IPS DF 6.9 (cell line): ENCODE results near the gene YPEL1.
"Not testable (repeated sequence)": the region's sequence is repeated elsewhere in the genome, so short reads cannot be mapped to it uniquely, and the experiment has no call there.

Experiments used
- DNase-seq: peaks from one replicate; pipeline ENCODE4 v3.0.0-alpha.2; 2013; ENCODE audit warnings: low read depth, low spot score
- H3K27ac ChIP-seq: one replicate; pipeline ENCODE4 v1.5.1; 2013; ENCODE audit warnings: low read length, control low read depth
- H3K27me3 ChIP-seq: 2 replicates; pipeline ENCODE4 v1.6.1; 2013; ENCODE audit warnings: mild to moderate bottlenecking, low read length; ENCODE audit not compliant: control insufficient read depth, insufficient read depth
- H3K36me3 ChIP-seq: 2 replicates; pipeline ENCODE4 v1.6.1; 2013; ENCODE audit warnings: low read length; ENCODE audit not compliant: control insufficient read depth, insufficient read depth
- H3K4me1 ChIP-seq: 2 replicates; pipeline ENCODE4 v1.6.1; 2013; ENCODE audit warnings: low read length; ENCODE audit not compliant: control insufficient read depth, insufficient read depth
- H3K4me3 ChIP-seq: 2 replicates; pipeline ENCODE4 v1.5.1; 2013; ENCODE audit warnings: mild to moderate bottlenecking, low read length
- H3K9me3 ChIP-seq: 2 replicates; pipeline ENCODE4 v1.6.1; 2013; ENCODE audit warnings: low read length, inconsistent platforms; ENCODE audit not compliant: control insufficient read depth, insufficient read depth
- WGBS: extraction: QIAGEN DNeasy Blood & Tissue Kit; methylation state at CpG from one replicate; pipeline ENCODE4 v1.1.7; 2013; ENCODE audit warnings: mixed read lengths, missing lambda C conversion rate; ENCODE audit not compliant: insufficient read length, insufficient coverage; 5-methylcytosine and 5-hydroxymethylcytosine counted together

The YPEL1 gene

DNA sequence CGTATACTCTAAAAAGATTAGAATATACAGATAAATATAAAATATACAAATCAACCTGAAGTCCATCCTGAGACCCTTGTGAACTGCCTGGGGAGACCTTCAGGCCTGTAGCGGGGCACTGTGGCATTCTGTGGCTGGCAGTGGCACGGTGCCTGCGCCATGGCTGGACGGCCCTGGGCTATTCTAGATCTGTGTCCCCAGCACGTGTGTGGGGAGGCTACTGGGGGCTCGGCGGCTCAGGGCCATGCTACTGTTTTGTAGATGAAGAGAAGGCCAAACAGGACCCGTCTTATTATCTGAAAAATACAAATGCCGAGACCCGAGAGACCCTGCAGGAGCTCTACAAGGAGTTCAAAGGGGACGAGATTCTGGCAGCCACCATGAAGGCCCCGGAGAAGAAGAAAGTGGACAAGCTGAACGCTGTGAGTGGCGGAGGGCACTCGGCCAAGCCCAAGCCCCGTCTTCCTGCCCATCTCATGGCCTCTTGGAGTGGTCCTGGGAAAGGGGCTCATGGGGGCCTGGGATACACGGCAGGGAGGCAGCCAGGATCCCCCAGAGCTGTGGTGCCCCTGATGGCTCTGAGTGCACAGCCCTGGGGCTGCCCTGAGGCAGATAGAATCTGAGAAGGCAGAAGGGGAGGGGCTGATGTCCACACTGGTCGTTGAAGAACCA is 51.0 kb downstream of the YPEL1 start:
- peaks cover 8% of the 10 kb centered on the region for H3K36me3 ChIP-seq
- no CpG with 5 or more reads among the region's 19 CpGs for WGBS
- H3K4me3 ChIP-seq, result no peak overlapping the region
- H3K4me1 ChIP-seq, result no peaks in the 10 kb centered on the region; the same call in 1 of the 2 replicates
- no peaks in the 10 kb centered on the region for H3K27me3 ChIP-seq
- DNase-seq, result no peak
- H3K27ac ChIP-seq, result no peak overlapping the region
- no peaks in the 10 kb centered on the region for H3K9me3 ChIP-seq

DNA sequence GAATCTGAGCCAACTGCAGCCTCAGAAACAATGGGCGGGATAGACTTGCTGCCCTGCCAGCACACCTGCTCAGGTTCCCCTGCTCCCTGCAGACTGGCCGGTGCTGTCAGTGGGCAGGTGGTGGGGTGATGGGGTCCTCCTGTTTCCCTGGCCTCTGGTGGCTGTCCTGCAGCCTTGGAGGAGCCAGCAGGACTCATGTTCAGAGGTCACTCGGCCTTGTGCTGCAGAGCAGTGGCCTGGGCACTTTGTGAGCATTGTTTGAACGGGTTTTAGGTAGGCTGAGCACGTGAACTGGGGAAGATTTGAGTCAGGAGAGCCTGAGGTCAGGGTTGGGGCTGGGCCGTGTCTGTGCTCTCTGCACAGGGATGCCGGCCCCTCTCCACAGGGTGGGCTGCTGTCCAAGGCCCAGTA is 52.2 kb downstream of the YPEL1 start:
- Histone ChIP-seq H3K4me1 (no peaks in the 10 kb centered on the region; the same call in 1 of the 2 replicates), H3K9me3 (no peaks in the 10 kb centered on the region), H3K27me3 (no peaks in the 10 kb centered on the region), H3K27ac (no peak overlapping the region), H3K4me3 (no peak overlapping the region), H3K36me3 (peaks cover 8% of the 10 kb centered on the region)
- DNase-seq, result no peak
- no CpG with 5 or more reads among the region's 7 CpGs for WGBS

DNA sequence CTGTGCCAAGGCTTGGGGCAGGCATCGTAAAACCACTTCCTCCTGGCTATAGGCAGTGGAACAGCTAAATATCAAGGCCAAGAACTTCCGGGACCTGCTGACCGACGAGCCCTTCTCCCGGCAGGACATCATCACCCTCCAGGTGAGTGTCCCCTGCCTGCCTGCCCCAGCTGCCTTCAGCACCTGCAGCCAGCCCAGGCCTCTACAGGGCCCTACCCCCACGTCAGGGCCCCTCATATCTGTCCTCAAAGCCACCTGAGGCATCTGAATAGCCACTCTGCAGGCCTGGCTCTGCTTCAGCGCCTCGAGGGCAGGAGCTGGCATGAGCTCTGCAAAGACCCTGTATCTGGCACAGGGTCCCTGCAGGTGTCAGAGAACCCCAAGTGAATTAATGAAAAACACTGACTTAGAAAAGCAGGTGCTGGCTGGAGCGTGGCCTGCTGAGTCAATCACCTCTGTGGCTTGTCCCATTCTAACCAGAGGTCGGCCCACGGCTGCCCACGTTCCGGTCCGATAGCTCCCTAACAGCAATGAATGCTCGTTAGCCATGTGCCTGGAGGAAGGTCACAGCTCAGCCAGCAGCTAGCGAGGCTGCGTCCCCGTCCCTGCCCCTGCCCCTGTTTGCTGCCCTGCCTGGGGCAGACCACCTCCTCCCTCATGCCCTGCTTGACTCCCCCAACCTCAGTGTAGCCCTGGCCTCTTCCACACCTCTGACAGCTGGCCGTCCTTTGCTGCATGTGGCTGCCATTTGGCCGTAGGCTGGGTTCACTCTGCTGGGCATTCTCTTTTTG is 53.0 kb downstream of the YPEL1 start:
- H3K9me3 ChIP-seq, result no peaks in the 10 kb centered on the region
- H3K36me3 ChIP-seq, result peaks cover 8% of the 10 kb centered on the region
- no peak overlapping the region for H3K27ac ChIP-seq
- no peak for DNase-seq
- no CpG with 5 or more reads among the region's 20 CpGs for WGBS
- no peak overlapping the region; the same call in 1 of the 2 replicates for H3K4me3 ChIP-seq
- H3K4me1 ChIP-seq, result no peaks in the 10 kb centered on the region; the same call in 1 of the 2 replicates
- H3K27me3 ChIP-seq, result no peaks in the 10 kb centered on the region

DNA sequence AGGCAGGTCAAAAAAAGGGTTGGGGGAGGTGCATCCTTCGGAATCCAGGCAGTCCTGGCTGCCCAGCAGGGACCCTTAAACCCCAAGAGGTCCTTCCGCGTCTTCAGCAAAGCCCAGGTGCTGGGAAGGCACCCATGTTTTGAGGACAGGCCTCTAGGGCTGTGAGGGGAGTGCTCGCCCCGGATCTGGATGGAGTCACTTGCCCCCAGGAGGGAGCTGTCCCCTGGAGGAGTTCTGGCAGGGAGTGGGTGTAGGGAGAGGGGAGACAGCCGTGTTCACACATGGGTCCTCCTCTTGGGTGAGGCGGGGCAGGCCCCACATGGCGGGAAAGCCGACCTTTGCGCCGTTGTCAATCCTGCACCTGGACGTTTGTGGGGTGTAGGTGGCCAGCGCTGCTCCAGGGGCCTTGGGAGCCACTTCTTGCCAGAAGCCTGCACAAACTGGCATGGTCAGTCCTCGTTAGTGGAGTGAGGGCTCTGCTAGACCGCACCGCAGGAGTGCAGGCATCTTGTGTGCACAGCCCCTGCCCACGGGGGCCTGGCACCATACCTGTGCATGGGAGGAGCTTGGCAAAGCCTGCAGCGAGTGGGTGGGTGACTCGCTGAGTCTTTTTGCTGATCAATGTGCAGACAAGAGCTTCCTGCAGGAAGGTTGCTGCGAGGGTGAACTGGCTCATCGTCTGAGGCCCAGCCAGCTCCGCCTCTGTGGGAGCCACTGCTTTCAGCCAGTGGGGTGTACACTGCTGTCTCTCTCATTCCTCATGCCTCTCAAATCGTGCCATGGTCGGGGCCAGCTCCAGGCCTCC is 53.8 kb downstream of the YPEL1 start:
- H3K4me1 ChIP-seq, result no peaks in the 10 kb centered on the region; the same call in 1 of the 2 replicates
- no CpG with 5 or more reads among the region's 24 CpGs for WGBS
- H3K9me3 ChIP-seq, result no peaks in the 10 kb centered on the region
- H3K36me3 ChIP-seq, result peaks cover 8% of the 10 kb centered on the region; the same call in 1 of the 2 replicates
- H3K27me3 ChIP-seq, result no peaks in the 10 kb centered on the region
- no peak overlapping the region for H3K27ac ChIP-seq
- H3K4me3 ChIP-seq, result no peak overlapping the region
- no peak for DNase-seq

DNA sequence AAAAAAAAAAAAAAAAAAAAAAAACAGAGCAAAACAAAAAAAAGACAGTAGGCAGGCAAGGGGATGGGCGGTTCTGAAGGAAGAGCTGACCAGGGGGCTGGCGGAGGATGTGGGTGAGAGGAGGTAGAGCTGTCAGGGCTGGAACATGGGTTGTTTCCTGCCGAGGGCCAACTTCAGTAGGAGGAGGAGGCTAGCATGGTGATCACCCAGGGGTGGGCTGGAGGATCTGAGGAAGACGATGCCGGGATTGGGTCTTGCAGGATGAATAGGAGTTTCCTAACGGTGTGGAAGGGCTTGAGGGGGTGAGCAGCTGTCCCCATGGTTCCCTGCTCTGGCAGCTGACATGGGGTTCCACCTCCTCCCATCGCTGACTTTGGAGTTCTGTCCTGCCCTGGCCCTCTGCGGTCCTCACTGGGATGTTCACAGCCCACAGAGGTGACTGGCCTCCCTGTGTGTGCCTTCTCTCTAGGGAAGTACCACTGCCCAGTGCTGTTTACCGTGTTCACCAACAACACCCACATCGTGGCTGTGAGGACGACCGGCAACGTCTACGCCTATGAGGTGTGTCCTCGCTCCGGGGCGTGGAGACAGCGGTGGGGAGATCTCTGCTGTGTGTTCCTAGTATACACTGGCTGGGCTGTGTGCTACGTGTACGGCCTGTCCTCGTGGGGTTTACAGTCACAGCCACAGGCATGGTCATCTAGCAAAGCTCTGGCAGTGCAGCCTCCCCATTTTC is 54.6 kb downstream of the YPEL1 start:
- no peaks in the 10 kb centered on the region for H3K9me3 ChIP-seq
- no peaks in the 10 kb centered on the region; the same call in 1 of the 2 replicates for H3K4me1 ChIP-seq
- WGBS, result no CpG with 5 or more reads among the region's 21 CpGs
- no peaks in the 10 kb centered on the region for H3K27me3 ChIP-seq
- H3K27ac ChIP-seq, result no peak overlapping the region
- DNase-seq, result no peak
- H3K36me3 ChIP-seq, result peaks cover 9% of the 10 kb centered on the region; the same call in 1 of the 2 replicates
- H3K4me3 ChIP-seq, result no peak overlapping the region

DNA sequence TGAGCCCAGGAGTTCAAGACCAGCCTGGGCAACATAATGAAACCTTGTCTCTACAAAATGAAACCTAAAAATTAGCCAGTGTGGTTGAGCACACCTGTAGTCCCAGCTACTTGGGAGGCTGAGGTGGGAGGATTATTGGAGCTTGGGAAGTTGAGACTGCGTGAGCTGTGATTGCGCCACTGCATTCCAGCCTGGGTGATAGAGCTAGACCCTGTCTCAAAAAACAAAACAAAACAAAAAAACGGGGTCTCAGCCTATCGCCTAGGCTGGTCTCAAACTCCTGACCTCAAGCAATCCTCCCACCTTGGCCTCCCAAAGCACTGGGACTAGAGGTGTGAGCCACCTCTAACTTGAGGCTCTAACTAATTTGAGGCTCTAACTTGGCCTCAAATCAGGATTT is 56.2 kb downstream of the YPEL1 start:
- DNase-seq, result no peak
- no CpG with 5 or more reads among the region's 4 CpGs for WGBS
- H3K4me3 ChIP-seq, result no peak overlapping the region
- no peaks in the 10 kb centered on the region; the same call in 1 of the 2 replicates for H3K4me1 ChIP-seq
- H3K27ac ChIP-seq, result no peak overlapping the region
- H3K9me3 ChIP-seq, result no peaks in the 10 kb centered on the region
- peaks cover 14% of the 10 kb centered on the region for H3K36me3 ChIP-seq
- no peaks in the 10 kb centered on the region for H3K27me3 ChIP-seq

DNA sequence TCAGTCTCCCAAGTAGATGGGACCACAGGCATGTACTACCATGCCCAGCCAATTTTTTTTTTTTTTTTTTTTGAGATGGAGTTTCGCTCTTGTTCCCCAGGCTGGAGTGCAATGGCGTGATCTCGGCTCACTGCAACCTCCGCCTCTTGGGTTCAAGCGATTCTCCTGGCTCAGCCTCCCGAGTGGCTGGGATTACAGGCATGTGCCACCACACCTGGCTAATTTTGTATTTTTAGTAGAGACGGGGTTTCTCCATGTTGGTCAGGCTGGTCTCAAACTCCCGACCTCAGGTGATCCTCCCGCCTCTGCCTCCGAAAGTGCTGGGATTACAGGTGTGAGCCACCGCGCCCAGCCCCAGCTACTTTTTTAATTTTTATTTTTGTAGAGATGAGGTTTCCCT is 56.8 kb downstream of the YPEL1 start:
- H3K4me1 ChIP-seq, H3K9me3 ChIP-seq, H3K27me3 ChIP-seq, H3K4me3 ChIP-seq, H3K27ac ChIP-seq, DNase-seq: not testable (repeated sequence)
- no CpG with 5 or more reads among the region's 12 CpGs for WGBS
- peaks cover 16% of the 10 kb centered on the region for H3K36me3 ChIP-seq

DNA sequence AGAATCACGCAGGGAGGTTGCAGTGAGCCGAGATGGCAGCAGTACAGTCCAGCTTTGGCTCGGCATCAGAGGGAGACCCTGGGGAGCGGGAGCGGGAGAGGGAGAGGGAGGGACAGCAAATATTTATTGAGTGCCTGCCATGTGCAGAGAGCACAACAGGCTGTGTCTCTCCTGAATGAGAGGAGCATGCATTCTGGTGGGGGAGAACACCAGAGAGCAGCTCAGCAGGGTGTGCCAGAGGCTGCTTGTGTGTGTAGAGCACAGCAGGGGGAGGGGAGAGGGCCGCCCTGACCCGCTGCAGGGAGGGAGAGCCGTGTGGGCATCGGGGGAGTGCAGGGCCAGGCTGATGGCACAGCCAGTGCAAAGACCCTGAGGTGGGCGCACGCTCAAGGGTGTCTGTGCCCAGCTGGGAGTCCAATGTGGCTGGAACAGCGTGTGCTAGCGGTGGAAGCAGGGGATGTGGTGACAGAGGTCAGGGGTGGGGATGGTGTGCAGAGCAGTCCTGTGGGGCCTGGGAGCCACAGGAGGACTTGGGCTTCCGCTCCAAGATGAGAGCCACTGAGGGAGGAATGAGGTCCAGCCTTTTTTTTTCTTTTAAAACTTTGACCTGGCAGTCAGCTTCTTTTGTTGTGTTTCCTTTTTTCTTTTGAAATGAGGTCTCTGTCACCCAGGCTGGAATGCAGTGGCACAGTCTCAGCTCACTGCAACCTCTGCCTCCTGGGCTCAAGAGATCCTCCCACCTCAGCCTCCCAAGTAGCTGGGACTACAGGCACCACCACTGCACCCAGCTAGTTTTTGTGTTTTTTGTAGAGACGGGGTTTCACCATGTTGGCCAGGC is 57.8 kb downstream of the YPEL1 start:
- Histone ChIP-seq H3K9me3 (no peaks in the 10 kb centered on the region), H3K27ac (no peak overlapping the region), H3K4me1 (no peaks in the 10 kb centered on the region; the same call in 1 of the 2 replicates), H3K4me3 (no peak overlapping the region), H3K36me3 (peaks cover 23% of the 10 kb centered on the region), H3K27me3 (no peaks in the 10 kb centered on the region)
- WGBS, result no CpG with 5 or more reads among the region's 15 CpGs
- no peak for DNase-seq

DNA sequence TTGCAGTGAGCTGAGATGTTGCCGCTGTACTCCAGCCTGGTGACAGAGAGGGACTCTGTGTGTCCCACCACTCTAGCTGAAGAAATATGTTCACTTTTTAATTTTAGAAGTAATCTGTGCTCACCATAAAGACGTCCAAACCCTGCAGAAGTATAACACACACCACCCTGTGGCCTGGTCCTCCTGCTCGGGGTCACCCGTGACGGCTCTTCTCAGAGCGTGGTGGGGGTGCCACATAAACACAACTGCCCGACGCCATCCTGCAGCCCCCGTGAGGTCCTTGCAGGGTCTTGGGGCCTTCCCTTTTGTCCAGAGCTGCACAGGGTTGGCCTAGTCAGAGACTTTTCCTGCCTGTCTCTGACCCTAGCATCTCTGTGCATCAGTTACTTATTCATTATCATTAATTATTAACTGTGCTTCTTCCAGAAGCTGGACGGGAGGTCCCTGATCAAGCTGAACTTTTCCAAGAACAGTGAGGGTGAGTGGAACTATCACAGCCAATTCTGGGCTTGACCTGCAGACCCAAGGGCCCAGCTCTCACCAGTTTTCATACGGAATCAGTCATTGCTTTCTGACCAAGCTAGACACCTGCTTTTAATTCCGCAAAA is 60.9 kb downstream of the YPEL1 start:
- no CpG with 5 or more reads among the region's 12 CpGs for WGBS
- no peak for DNase-seq
- H3K36me3 ChIP-seq, result peaks cover 28% of the 10 kb centered on the region
- no peak overlapping the region for H3K4me3 ChIP-seq
- H3K4me1 ChIP-seq, result no peaks in the 10 kb centered on the region
- no peaks in the 10 kb centered on the region for H3K27me3 ChIP-seq
- H3K9me3 ChIP-seq, result no peaks in the 10 kb centered on the region
- H3K27ac ChIP-seq, result no peak overlapping the region
